Measurements from ENCODE around the gene TTF2.

- TF ChIP-seq EZH2 (IDR thresholded peaks at IDR 0.05) (no peak), FOXP2 (optimal IDR thresholded peaks at IDR 0.05; ENCODE audit: control extremely low read depth, extremely low read length, insufficient read depth) (no peak), POLR2AphosphoS5 (IDR thresholded peaks at IDR 0.05; ENCODE audit: borderline replicate concordance, low read depth, low read length) (no peak)
These were observed 24.1 kb upstream of the TTF2 start for GRCh38 chr1:117036018-117036461.
